NOMO-1 treated with DMSO at 0.1 percent for 48 hours (cell line): Measurements from ENCODE around the gene CHMP4B.

Experiments
- DNase-seq: peaks from one replicate; lab custom pipeline; 2025; ENCODE audit not compliant: unreplicated experiment; lab: John Stamatoyannopoulos, UW

CHMP4B gene

GRCh38 chr20:33837096-33837830, 26.1 kb downstream of the CHMP4B start:
- DNase-seq, result no peak

GRCh38 chr20:33838035-33838864, 27.1 kb downstream of the CHMP4B start:
- no peak for DNase-seq

GRCh38 chr20:33839591-33839990, 28.4 kb downstream of the CHMP4B start:
- DNase-seq, result no peak

GRCh38 chr20:33840160-33840559, 29.0 kb downstream of the CHMP4B start:
- no peak for DNase-seq

- DNase-seq, result no peak
Measured at GRCh38 chr20:33840759-33841435, 29.7 kb downstream of the CHMP4B start.

GRCh38 chr20:33841436-33841799, 30.3 kb downstream of the CHMP4B start:
- DNase-seq, result no peak

- no peak for DNase-seq
Measured at GRCh38 chr20:33842346-33842745, 31.2 kb downstream of the CHMP4B start.

GRCh38 chr20:33843050-33843449, 31.9 kb downstream of the CHMP4B start:
- DNase-seq, result no peak

- no peak for DNase-seq
Measured at GRCh38 chr20:33843854-33844253, 32.7 kb downstream of the CHMP4B start.

- no peak for DNase-seq
Measured at GRCh38 chr20:33846291-33846935, 35.3 kb downstream of the CHMP4B start.

GRCh38 chr20:33847006-33847405, 35.9 kb downstream of the CHMP4B start:
- DNase-seq, result no peak

GRCh38 chr20:33848391-33848790, 37.2 kb downstream of the CHMP4B start:
- no peak for DNase-seq

GRCh38 chr20:33850159-33850558, 39.0 kb downstream of the CHMP4B start:
- DNase-seq, result no peak

GRCh38 chr20:33851842-33852466, 40.8 kb downstream of the CHMP4B start:
- no peak for DNase-seq

GRCh38 chr20:33852626-33853506, 41.7 kb downstream of the CHMP4B start:
- DNase-seq, result no peak

- no peak for DNase-seq
Measured at GRCh38 chr20:33853507-33853813, 42.3 kb downstream of the CHMP4B start.

- DNase-seq, result no peak
Measured at GRCh38 chr20:33857722-33858563, 46.8 kb downstream of the CHMP4B start.

- no peak for DNase-seq
Measured at GRCh38 chr20:33858666-33859065, 47.5 kb downstream of the CHMP4B start.

GRCh38 chr20:33859157-33859695, 48.1 kb downstream of the CHMP4B start:
- DNase-seq, result peak; percentile 29
